HEK293 (cell line): ENCODE measurements around the gene TECPR2.

Source experiments
- PBX3 ChIP-seq: sonication (generic); formaldehyde crosslinking; IDR thresholded peaks from 2 replicates; pipeline ENCODE4 v1.8.1; 2022; ENCODE audit warnings: mild to moderate bottlenecking, moderate library complexity, missing genetic modification reagents
- SP2 ChIP-seq: fragments of 450-650 bp; formaldehyde crosslinking; IDR thresholded peaks from 2 replicates; pipeline ENCODE4 v1.5.1; 2016; ENCODE audit warnings: missing biosample characterization, missing genetic modification characterization
- ZBTB17 ChIP-seq: fragments of 450-650 bp; formaldehyde crosslinking; IDR thresholded peaks from 2 replicates; pipeline ENCODE4 v1.5.1; 2016; ENCODE audit warnings: missing biosample characterization, missing genetic modification characterization
- ZNF391 ChIP-seq: fragments of 450-650 bp; formaldehyde crosslinking; IDR thresholded peaks from 2 replicates; pipeline ENCODE4 v1.5.1; 2016; ENCODE audit warnings: low read depth, missing biosample characterization, missing genetic modification characterization, borderline replicate concordance
- ZNF670 ChIP-seq: fragments of 450-650 bp; formaldehyde crosslinking; IDR thresholded peaks from 2 replicates; pipeline ENCODE4 v1.5.1; 2016; ENCODE audit warnings: missing biosample characterization, missing genetic modification characterization, low read depth
- ZNF830 ChIP-seq: fragments of 450-650 bp; IDR thresholded peaks from 2 replicates; pipeline ENCODE4 v1.5.0; 2018; ENCODE audit warnings: missing biosample characterization, missing genetic modification characterization, low read depth, mild to moderate bottlenecking, moderate library complexity
- TF ChIP-seq, protein P1 (sequence below): fragments of 450-650 bp; formaldehyde crosslinking; IDR thresholded peaks from 2 replicates; pipeline ENCODE4 v1.5.1; 2016; ENCODE audit warnings: missing biosample characterization, missing genetic modification characterization

DNA sequence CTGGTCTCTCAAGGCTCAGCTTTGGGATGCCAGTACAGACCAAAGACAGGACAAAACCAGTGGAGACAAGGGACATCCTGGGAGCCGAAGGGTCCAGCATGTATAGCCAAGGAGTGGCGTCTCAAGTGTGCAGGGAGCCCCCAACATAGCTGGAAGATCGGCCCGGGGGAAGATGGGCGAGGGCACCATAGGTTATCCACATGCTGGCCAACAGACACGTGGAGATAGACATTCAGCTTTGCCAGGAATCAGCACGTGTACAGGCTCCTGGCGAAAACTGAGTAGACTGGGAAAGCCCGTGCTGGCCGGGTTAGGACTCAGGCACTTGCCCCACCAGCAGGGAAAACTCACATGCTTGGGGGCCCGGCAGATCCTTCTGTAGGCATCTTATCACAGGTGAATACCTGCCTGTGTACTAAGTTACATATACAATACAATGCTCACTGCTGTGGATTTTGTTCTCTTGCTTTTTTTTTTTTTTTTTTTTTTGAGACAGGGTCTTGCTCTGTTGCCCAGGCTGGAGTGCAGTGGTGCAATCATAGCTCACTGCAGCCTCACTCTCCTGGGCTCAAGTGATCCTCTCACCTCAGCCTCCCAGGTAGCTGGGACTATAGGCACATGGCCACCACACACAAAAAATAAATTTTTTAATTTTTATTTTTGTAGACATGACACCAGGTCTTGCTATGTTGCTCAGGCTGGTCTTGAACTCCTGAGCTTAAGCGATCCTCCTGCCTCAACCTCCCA lies 152.4 kb downstream of the TECPR2 start:
- no peak for TF ChIP-seq ZBTB17
- TF ChIP-seq, protein P1, sequence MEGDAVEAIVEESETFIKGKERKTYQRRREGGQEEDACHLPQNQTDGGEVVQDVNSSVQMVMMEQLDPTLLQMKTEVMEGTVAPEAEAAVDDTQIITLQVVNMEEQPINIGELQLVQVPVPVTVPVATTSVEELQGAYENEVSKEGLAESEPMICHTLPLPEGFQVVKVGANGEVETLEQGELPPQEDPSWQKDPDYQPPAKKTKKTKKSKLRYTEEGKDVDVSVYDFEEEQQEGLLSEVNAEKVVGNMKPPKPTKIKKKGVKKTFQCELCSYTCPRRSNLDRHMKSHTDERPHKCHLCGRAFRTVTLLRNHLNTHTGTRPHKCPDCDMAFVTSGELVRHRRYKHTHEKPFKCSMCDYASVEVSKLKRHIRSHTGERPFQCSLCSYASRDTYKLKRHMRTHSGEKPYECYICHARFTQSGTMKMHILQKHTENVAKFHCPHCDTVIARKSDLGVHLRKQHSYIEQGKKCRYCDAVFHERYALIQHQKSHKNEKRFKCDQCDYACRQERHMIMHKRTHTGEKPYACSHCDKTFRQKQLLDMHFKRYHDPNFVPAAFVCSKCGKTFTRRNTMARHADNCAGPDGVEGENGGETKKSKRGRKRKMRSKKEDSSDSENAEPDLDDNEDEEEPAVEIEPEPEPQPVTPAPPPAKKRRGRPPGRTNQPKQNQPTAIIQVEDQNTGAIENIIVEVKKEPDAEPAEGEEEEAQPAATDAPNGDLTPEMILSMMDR (tag by site-specific recombination): no peak
- no peak for TF ChIP-seq PBX3
- TF ChIP-seq SP2 (tag by site-specific recombination): no peak
- TF ChIP-seq ZNF830: no peak
- no peak for TF ChIP-seq ZNF391
- no peak for TF ChIP-seq ZNF670
